HG03066 (cell line): ENCODE data around the gene INPP5A.
"Not testable (repeated sequence)": the region's sequence is repeated elsewhere in the genome, so short reads cannot be mapped to it uniquely, and the experiment has no call there.

Experiments used
- ATAC-seq: cut with Tn5 transposase; IDR thresholded peaks from one replicate; pipeline ENCODE4 v1.9.1; 2021; ENCODE audit warnings: low read depth; ENCODE audit not compliant: unreplicated experiment

The INPP5A gene

DNA sequence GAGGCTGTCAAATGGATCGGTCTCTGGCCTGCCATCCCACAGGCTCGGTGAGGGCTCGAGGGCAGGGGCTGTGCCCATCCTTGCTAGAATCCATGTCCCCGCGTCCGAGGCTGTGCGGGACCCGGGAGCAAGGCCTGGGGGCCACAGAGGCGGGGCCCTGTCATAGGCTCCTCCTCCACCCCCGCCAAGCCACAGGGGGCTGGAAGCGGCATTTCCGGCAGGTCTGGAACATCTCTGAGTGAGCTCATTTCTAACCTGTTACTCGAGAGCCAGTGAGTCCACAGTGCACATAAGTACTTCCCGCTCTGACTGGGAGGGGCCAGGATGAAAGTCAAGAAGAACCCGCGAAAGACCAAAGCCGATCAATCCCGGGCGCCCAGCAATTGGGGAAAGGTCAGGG, 190.7 kb downstream of the INPP5A start:
- ATAC-seq, result no peak

DNA sequence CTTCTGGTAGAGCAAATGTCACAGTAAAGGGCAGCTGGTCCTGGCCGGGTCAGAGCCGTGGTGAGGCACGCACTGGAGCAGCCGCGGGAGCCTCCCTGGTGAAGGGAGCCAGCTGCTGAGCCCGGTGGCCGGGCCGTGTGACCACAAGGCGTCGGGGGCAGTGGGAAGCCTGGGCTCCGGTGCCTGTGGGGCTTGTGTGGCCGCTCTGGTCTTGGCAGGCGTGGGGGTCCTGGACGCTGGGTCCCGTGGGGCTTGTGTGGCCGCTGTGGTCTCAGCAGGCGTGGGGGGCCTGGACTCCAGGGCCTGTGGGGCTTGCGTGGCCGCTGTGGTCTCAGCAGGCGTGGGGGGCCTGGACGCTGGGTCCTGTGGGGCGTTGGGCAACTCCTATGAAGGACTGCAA, 191.2 kb downstream of the INPP5A start:
- no peak for ATAC-seq

DNA sequence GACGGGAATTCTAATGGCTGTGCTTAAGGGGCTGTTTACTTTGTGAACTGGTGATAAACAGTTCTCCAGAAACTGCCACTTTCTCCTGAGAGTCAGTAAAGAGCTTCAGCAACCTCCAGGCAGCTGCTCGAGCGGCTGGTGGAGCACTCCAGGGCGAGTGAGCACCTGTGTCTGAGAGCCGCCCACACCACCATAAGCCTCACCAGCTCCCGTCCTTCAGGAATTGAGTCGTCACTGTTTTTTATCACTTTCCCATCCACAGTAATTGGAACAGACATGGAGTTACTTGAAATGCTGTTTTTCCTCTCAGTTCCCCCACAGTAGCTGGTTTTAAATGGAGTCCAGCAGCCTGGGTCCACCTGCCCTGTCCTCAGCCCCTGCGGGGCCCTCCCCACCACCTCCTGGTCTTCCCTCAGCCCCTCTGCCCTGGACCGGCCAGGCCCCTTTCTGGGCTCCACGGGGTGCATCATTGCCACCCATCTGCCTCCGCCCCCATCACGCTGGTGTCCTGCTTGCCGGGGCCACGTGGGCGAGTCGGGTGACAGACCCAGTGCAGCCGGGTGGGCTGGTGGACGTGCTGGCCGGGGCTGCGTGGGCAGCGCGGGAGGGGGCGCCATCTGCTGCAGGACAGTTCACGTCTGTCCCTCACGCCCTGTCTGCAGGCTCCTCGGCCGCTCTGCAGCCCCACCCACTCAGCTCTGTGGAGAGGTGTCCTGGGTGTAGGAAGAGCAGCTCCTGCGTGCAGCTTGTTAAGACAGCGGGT, 192.4 kb downstream of the INPP5A start:
- ATAC-seq, result no peak

DNA sequence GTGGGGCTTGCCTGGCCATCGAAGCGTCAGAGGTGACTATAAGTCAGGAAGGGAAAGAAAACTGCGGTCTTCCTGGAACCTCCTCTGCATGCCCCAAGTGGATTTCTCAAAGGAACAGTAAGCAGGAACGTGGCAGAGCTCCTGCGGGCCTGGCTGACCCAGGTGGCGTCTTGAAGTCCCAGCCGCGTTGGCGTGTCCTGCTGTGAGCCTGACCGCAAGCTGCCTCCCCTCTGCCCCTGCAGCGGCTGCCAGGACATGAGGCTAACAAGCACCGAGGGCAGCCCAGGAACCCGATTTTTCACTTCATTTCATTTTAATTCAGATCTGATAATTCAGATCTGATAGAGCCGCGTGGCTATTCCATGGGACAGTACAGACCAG, 193.0 kb downstream of the INPP5A start:
- no peak for ATAC-seq

DNA sequence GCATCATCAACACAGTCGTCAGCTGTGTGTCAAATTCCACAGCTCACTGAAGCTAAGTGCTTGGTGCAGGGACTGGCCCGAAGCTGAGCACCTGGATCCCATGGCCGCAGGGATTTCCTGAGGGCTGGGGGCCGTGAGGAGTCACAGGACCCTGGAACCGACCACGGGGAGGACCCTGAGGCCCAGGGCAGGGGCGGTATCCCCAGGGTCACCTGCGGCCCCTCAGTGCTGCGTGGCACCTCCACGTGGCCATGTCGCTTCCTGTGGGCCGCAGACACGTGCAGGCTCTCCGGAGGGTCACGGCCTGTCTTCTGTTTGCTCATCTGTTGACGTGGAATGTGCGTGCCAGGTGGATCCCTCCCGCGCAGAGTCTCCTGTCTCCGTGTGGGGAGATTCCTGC, 194.9 kb downstream of the INPP5A start:
- no peak for ATAC-seq

DNA sequence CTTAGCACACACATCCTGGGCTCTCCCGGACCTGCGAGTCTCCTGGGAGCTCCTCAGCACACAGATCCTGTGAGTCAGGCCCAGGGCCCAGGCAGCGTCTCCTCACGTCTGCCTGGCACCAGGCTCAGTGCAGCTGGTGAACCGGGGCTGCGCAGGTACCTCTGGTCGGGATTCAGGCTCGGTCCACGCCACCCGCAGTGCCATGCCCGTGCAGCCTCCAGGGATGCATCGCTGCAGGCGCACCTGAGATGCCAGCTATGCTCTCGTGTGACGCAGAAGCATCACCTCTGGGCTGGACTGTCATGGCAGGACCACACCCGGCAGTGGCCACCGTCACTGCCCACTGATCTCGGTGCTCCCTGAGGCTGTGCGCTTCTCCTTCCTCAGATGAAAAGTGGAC, 196.3 kb downstream of the INPP5A start:
- ATAC-seq, result no peak

DNA sequence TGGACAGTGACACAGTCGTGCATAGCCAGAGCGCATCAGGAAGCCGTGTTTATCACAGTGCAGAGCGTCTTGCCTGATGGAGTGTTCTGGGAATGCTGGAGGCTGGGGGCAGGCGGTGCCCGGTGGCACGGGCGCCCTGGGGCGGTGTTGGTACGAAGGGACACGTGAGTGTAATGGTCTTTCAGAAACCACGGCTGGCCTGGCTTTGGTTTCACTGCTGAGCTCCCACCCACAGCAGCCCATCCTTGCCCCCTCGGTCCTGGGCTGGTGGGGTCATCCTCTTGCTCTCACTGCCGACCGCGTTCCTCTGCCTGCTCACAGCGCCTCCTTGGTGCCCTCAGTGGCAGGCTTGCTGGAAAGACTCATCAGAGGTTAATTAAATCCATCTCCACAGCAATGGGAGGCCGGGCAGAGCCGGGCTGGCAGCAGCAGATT, 197.8 kb downstream of the INPP5A start:
- ATAC-seq, result no peak

DNA sequence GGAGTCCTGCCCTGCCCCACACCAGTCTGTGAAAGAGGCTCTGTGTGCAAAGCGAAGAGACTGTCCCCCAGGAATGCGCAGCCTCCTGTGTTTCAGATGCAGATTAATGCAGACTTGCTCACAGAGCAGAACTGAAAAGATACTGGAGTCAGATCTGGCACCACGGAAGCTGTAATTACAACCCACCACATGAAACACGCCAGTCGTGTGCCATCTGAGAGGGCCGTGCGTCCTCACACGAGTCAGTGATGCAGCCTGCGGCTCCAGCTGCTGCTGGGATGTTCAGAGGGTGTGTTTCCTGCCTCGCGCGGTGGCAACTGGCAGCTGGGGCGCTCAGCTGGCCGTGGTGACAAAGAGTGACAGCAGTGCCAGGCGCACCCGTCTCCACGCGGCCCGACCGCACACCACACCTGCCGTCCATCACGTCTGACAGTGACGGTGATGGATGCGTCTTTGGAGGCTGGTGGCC, 198.4 kb downstream of the INPP5A start:
- no peak for ATAC-seq

DNA sequence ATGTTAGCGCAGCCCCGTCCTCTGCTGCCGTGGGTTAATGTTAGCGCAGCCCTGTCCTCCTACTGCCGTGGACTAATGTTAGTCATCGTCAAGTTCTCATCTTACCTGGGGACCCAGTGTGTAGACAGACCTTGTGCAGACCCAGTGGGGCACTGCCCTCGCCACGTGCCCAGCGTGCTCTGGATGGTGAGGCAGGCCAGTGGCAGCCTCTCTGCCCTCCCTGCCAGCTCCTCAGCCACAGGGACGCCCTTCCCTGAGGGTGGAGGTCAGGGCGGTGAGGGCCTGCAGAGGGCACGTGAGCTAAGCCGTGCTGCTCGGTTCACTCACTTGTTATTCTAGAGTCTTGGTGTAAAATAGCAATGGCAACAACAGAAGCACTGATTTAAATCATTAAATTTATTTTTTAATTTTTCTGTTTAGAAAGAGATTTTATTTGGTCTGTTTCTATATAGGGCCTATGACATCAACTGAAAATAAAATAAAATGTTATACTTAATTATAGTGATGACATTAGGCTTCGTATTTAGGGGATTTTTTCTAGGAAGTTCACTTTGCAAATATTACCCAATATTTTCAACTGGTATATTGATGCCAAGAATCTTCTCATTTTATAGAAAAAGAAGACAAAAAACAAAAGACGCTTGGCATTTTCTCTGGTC, 199.9 kb downstream of the INPP5A start:
- ATAC-seq, result no peak

DNA sequence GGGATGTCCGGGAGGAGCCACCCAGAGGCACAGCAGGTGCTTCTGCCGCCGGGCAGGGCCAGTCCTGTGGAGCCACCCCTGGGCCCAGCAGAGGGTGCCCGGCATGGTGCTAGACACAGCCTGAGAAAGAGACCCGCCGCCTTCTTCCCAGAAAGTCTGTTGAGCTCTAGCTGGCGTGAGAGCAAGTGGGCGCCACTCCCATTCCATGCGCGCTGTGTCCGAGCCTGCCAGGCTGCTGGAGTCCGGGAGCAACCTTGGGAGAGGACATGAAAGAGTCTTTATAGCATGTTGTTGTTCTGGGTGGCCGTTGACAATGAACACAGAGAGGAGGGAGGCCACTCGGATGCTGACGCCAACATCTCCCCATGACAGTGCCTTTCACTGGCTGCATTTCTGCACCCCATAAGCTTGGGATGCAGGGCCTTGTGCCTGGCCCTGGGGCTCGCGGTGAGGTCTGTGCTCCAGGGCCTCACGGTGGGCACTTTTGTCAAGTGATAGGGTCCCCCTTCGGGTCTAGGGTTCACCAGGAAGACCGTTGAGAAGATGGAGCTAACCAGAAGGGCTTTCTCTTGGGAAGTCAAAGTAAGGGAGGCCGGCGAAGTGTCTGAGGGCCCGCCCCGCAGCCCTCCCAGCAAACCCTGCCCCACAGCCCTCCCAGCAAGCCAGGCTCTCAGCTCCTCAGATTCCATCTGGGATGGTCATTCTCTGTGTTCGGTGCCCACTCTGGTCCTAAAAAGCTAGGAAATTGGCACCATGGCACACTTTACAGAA, 201.1 kb downstream of the INPP5A start:
- no peak for ATAC-seq

DNA sequence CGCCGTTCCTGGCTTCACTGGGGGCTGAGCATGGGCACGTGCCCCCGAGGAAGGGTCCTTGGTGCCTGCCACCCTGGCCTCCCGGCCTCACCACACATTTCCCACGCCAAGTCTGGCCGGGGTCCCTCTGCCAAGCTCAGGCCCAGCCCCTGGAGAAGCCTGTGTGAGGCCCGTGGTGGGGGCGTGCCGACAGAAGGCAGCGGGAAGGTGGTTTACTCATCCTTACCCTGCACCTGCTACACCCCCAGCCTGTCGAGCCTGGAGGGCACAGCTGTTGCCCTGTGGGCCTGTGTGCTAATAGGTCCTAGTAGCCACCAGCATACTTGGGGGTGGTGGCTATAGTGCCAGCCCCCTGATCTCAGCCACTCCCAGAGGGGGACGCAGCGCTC, 201.6 kb downstream of the INPP5A start:
- ATAC-seq, result no peak

DNA sequence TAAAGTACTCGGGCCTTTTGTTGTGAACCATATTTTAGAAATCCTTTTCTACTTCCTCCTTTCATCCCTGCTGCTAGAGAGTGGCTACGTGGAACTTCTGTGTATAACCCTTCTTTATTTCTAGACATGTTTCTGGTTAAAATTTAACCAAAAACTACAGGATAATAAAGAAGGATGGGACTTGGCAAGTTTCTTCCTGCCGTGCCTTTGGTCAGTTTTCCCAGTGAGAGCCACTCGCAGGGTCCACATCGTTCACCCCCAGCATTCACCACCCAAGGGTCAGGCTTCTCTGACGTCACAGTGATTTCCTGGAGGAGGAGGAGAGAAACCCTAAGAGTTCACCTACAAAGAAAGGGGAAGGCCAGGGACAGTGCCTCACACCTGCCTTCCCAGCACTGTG, 203.0 kb downstream of the INPP5A start:
- no peak for ATAC-seq

DNA sequence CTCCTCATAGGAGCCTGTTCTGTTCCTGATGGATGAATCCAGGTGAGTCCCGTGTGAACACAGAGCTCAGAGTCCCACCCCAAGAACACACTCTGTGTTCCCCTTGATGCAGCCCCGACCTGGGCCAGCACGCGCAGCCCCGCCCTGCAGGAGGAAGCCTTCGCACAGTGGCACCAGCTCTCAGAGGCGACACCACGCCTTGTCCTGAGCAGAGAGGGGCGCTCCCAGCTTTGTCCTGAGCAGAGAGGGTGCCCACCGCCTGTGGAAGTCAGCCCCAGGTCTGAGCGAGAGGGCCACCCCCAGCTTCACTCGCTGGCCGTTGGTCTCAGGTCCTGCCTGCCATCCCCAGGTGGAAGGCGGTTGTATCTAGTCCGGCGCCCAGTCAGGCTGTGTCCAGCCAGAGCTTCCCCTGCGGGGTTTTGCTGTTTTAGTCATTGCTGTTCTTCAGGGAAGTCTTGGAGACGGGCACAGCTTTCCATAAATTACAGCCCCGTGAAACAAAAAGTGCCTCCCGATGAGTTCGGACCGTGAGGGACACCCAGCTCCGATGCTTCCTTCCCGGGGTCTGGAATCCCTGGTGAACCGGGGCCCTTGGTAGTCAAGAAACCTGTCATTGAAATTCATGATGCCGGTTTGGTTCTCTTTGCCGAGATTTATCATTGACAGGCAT, 204.7 kb downstream of the INPP5A start:
- ATAC-seq, result no peak

DNA sequence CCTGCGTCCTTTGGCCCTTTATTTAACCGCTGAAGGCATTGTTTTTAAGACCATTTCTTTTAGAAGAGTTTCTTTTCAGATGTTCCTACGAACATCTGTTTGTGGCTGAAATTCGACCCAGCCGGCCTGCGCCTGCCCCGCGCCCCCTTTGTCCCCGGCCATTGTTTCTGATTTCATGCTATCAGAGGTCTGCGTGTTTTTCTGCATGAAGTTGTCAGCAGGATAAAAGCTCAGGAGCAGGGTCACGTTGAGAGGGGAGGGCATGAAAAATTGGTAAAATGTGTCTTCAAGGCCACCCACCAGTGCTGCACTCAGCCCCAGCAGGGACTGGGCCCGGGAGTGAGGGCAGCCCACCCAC, 205.2 kb downstream of the INPP5A start:
- no peak for ATAC-seq

DNA sequence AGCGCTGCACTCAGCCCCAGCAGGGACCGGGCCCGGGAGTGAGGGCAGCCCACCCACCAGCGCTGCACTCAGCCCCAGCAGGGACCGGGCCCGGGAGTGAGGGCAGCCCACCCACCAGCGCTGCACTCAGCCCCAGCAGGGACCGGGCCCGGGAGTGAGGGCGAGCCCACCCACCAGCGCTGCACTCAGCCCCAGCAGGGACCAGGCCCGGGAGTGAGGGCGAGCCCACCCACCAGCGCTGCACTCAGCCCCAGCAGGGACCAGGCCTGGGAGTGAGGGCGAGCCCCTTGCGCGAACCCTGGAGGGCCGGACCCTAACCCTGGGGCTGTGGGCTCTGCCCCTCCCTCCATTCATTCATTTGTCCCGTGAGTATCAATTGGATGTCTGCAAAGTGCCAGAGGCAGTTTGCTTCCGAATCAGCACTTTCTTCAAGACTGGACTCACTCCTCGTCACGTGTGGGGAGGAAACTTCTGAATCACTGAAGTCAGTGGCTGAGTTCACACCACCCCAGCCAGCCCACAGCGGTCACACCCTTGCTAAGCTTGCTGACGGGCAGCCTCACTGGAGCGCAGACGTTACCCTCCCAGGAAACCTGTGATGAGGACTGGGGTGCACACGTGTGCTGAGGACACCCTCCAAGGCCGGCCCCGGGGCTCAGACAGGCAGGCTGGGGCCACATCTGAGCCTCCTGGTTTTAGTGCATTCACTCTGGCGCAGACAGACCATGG, 205.8 kb downstream of the INPP5A start:
- ATAC-seq, result not testable (repeated sequence)

DNA sequence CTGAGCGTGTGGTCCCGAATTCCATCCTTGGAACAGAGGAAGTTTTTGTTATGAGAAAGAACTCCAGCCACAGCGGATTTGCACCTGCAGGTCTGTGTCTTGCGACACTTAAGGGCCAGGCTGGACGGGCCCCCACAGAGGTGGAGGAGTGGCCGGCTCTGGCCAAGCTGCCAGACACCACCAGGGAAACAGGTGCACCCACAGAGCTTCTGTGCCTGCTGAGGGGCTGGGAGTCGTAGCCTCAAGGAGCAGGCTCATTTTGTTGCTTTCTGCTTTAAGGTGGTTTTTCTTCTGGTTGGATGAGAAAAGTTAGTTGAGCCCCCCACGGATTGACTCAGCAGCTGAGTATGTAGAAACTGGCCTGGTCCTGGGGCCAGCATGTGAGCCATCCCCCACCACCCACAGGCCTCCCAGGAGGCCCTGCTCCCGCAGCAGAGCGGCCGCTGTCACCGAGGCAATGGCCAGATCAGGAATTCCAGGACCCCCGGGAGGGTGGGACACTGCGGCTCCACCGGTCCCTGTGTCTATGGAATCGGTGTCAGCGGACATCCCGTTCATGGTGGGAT, 206.4 kb downstream of the INPP5A start:
- no peak for ATAC-seq

DNA sequence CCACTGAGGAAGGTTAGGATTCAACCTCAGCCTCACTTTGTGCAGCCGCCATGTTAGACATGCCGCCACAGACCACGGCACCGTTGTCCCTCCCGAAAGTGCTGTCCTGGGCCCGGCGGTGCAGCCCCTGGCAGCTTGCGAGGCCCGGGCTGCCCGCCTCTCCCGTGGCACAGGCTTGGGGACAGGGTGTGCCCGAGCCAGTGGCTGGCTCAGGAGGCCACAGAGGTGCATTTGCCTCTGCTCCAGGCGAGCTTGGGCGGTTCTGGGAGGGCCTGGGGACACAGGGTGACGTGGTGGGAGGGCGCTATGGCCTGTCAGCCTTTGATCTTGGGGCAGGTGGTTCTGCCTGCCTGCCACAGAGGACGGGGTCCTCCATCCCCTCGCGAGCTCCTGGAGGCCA, 207.3 kb downstream of the INPP5A start:
- no peak for ATAC-seq

DNA sequence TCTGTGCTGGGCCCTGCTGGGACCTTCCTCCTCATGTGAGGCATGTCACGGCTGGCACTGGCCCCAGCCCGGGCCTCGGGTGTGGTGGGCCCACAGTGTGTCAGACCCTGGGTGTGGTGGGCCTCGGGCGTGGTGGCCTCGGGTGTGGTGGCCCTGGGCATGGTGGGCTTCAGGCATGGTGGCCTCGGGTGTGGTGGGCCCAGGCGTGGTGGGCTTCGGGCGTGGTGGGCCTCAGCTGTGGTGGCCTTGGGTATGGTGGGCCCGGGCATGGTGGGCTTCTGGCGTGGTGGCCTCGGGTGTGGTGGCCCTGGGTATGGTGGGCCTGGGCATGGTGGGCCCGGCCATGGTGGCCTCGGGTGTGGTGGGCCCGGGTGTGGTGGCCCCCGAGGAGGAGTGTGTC, 207.9 kb downstream of the INPP5A start:
- no peak for ATAC-seq

DNA sequence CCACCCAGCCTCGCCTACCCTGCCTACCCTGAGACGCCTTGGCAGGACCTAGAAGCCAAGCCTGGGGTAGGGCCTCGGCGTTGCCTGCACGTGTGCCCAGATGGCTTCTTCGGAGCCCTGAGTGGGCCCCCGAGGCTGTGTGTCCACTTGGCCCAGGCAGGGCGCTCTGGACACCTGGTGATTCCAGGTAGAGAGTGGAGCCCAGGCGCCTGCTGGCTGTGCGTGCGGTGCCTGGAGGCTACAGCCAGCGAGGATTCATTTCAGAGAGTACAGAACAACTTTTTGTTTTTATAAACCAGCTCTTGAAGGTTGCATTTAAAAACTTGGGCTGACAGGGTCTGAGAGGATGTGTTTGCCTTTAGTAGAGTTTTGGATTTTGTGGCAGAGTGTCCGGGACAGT, 208.4 kb downstream of the INPP5A start:
- no peak for ATAC-seq

DNA sequence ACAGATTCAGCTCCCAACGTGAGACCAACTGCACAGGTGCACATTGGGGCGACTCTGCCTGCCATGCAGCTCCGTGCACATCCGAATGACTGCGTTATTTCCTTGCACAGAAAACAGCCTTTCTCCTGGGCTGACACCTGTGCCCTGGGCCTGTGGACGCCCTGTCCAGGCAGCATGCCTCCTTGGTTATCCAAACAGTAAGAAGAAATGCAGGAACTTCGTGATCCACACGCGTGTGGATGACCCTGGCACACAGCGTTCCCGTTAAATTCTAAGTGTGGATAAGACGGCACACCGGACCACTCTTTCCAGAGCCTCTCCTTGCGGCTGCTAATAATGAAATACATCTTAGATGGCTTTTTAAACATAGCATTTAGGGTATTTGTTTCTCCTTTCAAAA, 208.8 kb downstream of the INPP5A start:
- no peak for ATAC-seq
